Measurements from ENCODE around the gene GLYAT.
"Not testable (repeated sequence)": the region's sequence is repeated elsewhere in the genome, so short reads cannot be mapped to it uniquely, and the experiment has no call there.

GLYAT gene

GRCh38 chr11:58707767-58708166 is 24.0 kb downstream of the GLYAT start:
- no peak overlapping the region for H3K4me3 ChIP-seq (ENCODE audit: low read length)
- WGBS (ENCODE audit: extremely low coverage, insufficient coverage, low lambda C conversion rate), result no CpG with 5 or more reads among the region's 3 CpGs
- H3K79me2 ChIP-seq (ENCODE audit: control insufficient read depth, insufficient read depth, low read length), result no peaks in the 10 kb centered on the region
- H3K27ac ChIP-seq (ENCODE audit: low read depth, low read length), result no peak overlapping the region
- no peak overlapping the region for H3K23ac ChIP-seq (ENCODE audit: low read length)
- H3K4ac ChIP-seq (ENCODE audit: low read depth, low read length), result no peak overlapping the region
- H3K9ac ChIP-seq (ENCODE audit: low read length), result no peak overlapping the region
- no peak overlapping the region for H2BK5ac ChIP-seq (ENCODE audit: low read length)
- H3K4me2 ChIP-seq (ENCODE audit: low read length), result no peak overlapping the region
- H2AK5ac ChIP-seq (ENCODE audit: low read length), result no peak overlapping the region
- H3K36me3 ChIP-seq (ENCODE audit: control insufficient read depth, insufficient read depth, low read length), result no peaks in the 10 kb centered on the region
- no peaks in the 10 kb centered on the region for H3K4me1 ChIP-seq (ENCODE audit: control insufficient read depth, low read depth, low read length)
- H3K56ac ChIP-seq (ENCODE audit: low read length), result no peak overlapping the region
- no peak overlapping the region for H2BK120ac ChIP-seq (ENCODE audit: low read depth, low read length)
- no peaks in the 10 kb centered on the region for H3K27me3 ChIP-seq (ENCODE audit: insufficient read depth, low read length, poor library complexity)
- H4K8ac ChIP-seq (ENCODE audit: low read depth, low read length), result no peak overlapping the region
- H3K18ac ChIP-seq (ENCODE audit: low read length), result no peak overlapping the region
- H3K79me1 ChIP-seq (ENCODE audit: low read length), result no peaks in the 10 kb centered on the region
- no peak overlapping the region for H2BK15ac ChIP-seq (replicated peaks; ENCODE audit: low read depth)
- no peak overlapping the region for H4K5ac ChIP-seq (ENCODE audit: low read length)
- DNase-seq, result peak; percentile 1

- not testable (repeated sequence) for H3K56ac ChIP-seq (ENCODE audit: low read length)
- WGBS (ENCODE audit: extremely low coverage, insufficient coverage, low lambda C conversion rate), result no CpG with 5 or more reads among the region's 3 CpGs
Observed at GRCh38 chr11:58696825-58697224, 34.9 kb downstream of the GLYAT start.

GRCh38 chr11:58693026-58693425 is 38.7 kb downstream of the GLYAT start:
- Histone ChIP-seq H3K79me1 (ENCODE audit: low read length) (no peaks in the 10 kb centered on the region), H3K4me2 (ENCODE audit: low read length) (no peak overlapping the region), H2AK5ac (ENCODE audit: low read length) (no peak overlapping the region), H3K4me1 (ENCODE audit: control insufficient read depth, low read depth, low read length) (no peaks in the 10 kb centered on the region), H3K4ac (ENCODE audit: low read depth, low read length) (no peak overlapping the region), H3K79me2 (ENCODE audit: control insufficient read depth, insufficient read depth, low read length) (no peaks in the 10 kb centered on the region), H3K56ac (ENCODE audit: low read length) (no peak overlapping the region), H2BK120ac (ENCODE audit: low read depth, low read length) (no peak overlapping the region), H3K27me3 (ENCODE audit: insufficient read depth, low read length, poor library complexity) (no peaks in the 10 kb centered on the region), H3K23ac (ENCODE audit: low read length) (no peak overlapping the region), H3K36me3 (ENCODE audit: control insufficient read depth, insufficient read depth, low read length) (no peaks in the 10 kb centered on the region), H3K18ac (ENCODE audit: low read length) (no peak overlapping the region), H2BK5ac (ENCODE audit: low read length) (no peak overlapping the region), H3K4me3 (ENCODE audit: low read length) (no peak overlapping the region), H4K8ac (ENCODE audit: low read depth, low read length) (no peak overlapping the region), H3K9ac (ENCODE audit: low read length) (no peak overlapping the region), H4K5ac (ENCODE audit: low read length) (no peak overlapping the region), H2BK15ac (replicated peaks; ENCODE audit: low read depth) (no peak overlapping the region), H3K27ac (ENCODE audit: low read depth, low read length) (no peak overlapping the region)
- no peak for DNase-seq
- no CpG with 5 or more reads among the region's 1 CpG for WGBS (ENCODE audit: extremely low coverage, insufficient coverage, low lambda C conversion rate)

More at GRCh38 chr11:58696825-58697224, 34.9 kb downstream of the GLYAT start:
- not testable (repeated sequence) for H2BK5ac ChIP-seq (ENCODE audit: low read length); H3K79me2 ChIP-seq (ENCODE audit: control insufficient read depth, insufficient read depth, low read length); H2AK5ac ChIP-seq (ENCODE audit: low read length); H3K23ac ChIP-seq (ENCODE audit: low read length); H3K4me1 ChIP-seq (ENCODE audit: control insufficient read depth, low read depth, low read length); H3K9ac ChIP-seq (ENCODE audit: low read length); H3K4ac ChIP-seq (ENCODE audit: low read depth, low read length); H3K36me3 ChIP-seq (ENCODE audit: control insufficient read depth, insufficient read depth, low read length); H4K5ac ChIP-seq (ENCODE audit: low read length); H3K4me3 ChIP-seq (ENCODE audit: low read length); H3K79me1 ChIP-seq (ENCODE audit: low read length); H3K18ac ChIP-seq (ENCODE audit: low read length); H3K27ac ChIP-seq (ENCODE audit: low read depth, low read length); H3K27me3 ChIP-seq (ENCODE audit: insufficient read depth, low read length, poor library complexity); H3K4me2 ChIP-seq (ENCODE audit: low read length); H2BK120ac ChIP-seq (ENCODE audit: low read depth, low read length); H4K8ac ChIP-seq (ENCODE audit: low read depth, low read length); H2BK15ac ChIP-seq (replicated peaks; ENCODE audit: low read depth); DNase-seq

- H3K4me2 ChIP-seq (ENCODE audit: low read length), result no peak overlapping the region
- no peak overlapping the region for H4K5ac ChIP-seq (ENCODE audit: low read length)
- no peaks in the 10 kb centered on the region for H3K79me2 ChIP-seq (ENCODE audit: control insufficient read depth, insufficient read depth, low read length)
- no peak overlapping the region for H2BK15ac ChIP-seq (replicated peaks; ENCODE audit: low read depth)
- H2BK120ac ChIP-seq (ENCODE audit: low read depth, low read length), result no peak overlapping the region
- no peak overlapping the region for H4K8ac ChIP-seq (ENCODE audit: low read depth, low read length)
- no peak overlapping the region for H2AK5ac ChIP-seq (ENCODE audit: low read length)
- no peak overlapping the region for H3K56ac ChIP-seq (ENCODE audit: low read length)
- no peak overlapping the region for H3K4ac ChIP-seq (ENCODE audit: low read depth, low read length)
- no peak for DNase-seq
- H3K4me1 ChIP-seq (ENCODE audit: control insufficient read depth, low read depth, low read length), result no peaks in the 10 kb centered on the region
- no peak overlapping the region for H3K23ac ChIP-seq (ENCODE audit: low read length)
- no peak overlapping the region for H3K4me3 ChIP-seq (ENCODE audit: low read length)
- H3K27ac ChIP-seq (ENCODE audit: low read depth, low read length), result no peak overlapping the region
- no peak overlapping the region for H3K9ac ChIP-seq (ENCODE audit: low read length)
- WGBS (ENCODE audit: extremely low coverage, insufficient coverage, low lambda C conversion rate), result no CpG with 5 or more reads among the region's 5 CpGs
- H2BK5ac ChIP-seq (ENCODE audit: low read length), result no peak overlapping the region
- H3K18ac ChIP-seq (ENCODE audit: low read length), result no peak overlapping the region
- H3K79me1 ChIP-seq (ENCODE audit: low read length), result no peaks in the 10 kb centered on the region
- no peaks in the 10 kb centered on the region for H3K27me3 ChIP-seq (ENCODE audit: insufficient read depth, low read length, poor library complexity)
- no peaks in the 10 kb centered on the region for H3K36me3 ChIP-seq (ENCODE audit: control insufficient read depth, insufficient read depth, low read length)
Observed at GRCh38 chr11:58691675-58692074, 40.1 kb downstream of the GLYAT start.

- Histone ChIP-seq H3K36me3 (ENCODE audit: control insufficient read depth, insufficient read depth, low read length) (no peaks in the 10 kb centered on the region), H3K9ac (ENCODE audit: low read length) (no peak overlapping the region), H2BK5ac (ENCODE audit: low read length) (no peak overlapping the region), H2BK120ac (ENCODE audit: low read depth, low read length) (no peak overlapping the region), H4K8ac (ENCODE audit: low read depth, low read length) (no peak overlapping the region), H3K23ac (ENCODE audit: low read length) (no peak overlapping the region), H3K79me1 (ENCODE audit: low read length) (no peaks in the 10 kb centered on the region), H3K56ac (ENCODE audit: low read length) (no peak overlapping the region), H3K27ac (ENCODE audit: low read depth, low read length) (no peak overlapping the region), H3K4ac (ENCODE audit: low read depth, low read length) (no peak overlapping the region), H3K4me1 (ENCODE audit: control insufficient read depth, low read depth, low read length) (no peaks in the 10 kb centered on the region), H2BK15ac (replicated peaks; ENCODE audit: low read depth) (no peak overlapping the region), H3K79me2 (ENCODE audit: control insufficient read depth, insufficient read depth, low read length) (no peaks in the 10 kb centered on the region), H3K4me2 (ENCODE audit: low read length) (no peak overlapping the region), H3K27me3 (ENCODE audit: insufficient read depth, low read length, poor library complexity) (no peaks in the 10 kb centered on the region), H2AK5ac (ENCODE audit: low read length) (no peak overlapping the region), H3K4me3 (ENCODE audit: low read length) (no peak overlapping the region), H4K5ac (ENCODE audit: low read length) (no peak overlapping the region), H3K18ac (ENCODE audit: low read length) (no peak overlapping the region)
- no CpG with 5 or more reads among the region's 4 CpGs for WGBS (ENCODE audit: extremely low coverage, insufficient coverage, low lambda C conversion rate)
- DNase-seq, result no peak
Observed at GRCh38 chr11:58688789-58689503, 42.8 kb downstream of the GLYAT start.
